ENCODE results near the gene HELLS.
"Not testable (repeated sequence)": the region's sequence is repeated elsewhere in the genome, so short reads cannot be mapped to it uniquely, and the experiment has no call there.

Gene HELLS
- 56.3 reads per million, percentile 71 among the genes with 10 or more reads in this experiment for total RNA-seq

DNA sequence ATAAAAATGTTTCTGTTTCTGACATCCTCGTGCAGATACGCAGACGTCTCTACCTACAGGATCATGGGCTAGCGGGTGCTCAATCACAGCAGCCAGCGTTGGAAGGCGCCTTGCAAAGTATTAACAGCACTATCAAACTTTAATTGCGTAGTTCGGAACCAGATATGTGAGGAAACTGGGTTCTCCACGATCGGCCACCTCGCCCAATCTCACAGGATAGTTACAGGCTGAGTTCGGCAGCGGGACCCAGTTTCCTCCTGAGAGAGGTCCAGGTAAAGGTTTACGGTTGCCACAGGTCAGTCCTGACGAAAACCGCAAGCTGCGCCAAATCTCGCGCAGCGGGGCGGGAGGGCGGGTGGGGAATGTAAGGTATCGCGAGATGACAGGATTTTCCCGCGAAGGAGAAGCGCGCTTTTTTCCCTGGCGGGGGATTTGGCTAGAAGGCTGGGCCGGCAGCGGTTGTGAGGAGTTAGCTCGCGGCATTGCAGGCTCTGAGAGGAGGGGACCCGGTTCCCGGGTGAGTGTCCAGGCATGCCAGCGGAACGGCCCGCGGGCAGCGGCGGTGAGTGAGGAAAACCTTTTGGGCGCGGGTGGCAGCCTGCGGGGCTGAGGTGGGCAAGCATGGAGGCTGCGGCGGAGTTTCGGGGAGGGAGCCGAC is at the start of gene HELLS:
TSS of gene HELLS (plus strand) at position 398 of the 658 bp plus-strand sequence. CDS start at position 532, 134 bp downstream.
- DNase-seq, result peak; percentile 51

DNA sequence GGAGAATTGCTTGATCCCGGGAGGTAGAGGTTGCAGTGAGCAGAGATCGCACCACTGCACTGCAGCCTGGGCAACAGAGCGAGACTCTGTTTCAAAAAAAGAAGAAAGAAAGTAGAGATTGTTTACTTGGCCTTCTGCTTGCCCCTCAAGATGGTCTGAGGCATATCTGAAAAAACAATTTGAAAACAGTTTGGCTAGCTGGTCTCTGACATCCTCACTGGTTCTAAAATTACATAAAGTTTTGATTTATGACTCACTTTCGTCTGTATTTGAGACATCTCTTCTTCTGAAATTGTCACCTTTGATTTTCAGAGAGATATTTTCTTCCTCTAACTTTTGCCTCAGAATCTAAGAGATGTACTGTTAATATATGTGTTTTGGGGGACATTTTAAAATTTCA is 49.6 kb upstream of the HELLS start:
- DNase-seq, result no peak

DNA sequence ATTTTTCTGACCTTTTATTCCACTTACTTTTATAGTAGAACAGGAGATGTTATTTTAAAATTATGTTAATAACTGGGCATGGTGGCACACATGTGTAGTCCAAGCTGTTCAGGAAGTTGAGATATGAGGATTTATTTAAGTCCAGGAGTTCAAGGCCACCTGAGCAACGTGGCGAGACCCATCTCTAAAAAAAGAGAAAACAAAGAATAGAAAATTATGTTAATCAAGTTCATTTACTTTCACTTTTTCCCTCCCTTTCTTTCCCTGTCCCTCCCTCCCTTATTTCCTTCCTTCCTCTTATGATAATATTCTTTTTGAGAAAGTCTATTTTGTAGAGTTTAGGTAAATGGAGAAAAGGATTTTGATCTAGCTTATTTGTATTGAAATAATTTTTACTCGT is 48.9 kb upstream of the HELLS start:
- no peak for DNase-seq

GRCh38 chr10:94500063-94500462 is 45.5 kb upstream of the HELLS start:
- no peak for DNase-seq

- no peak for DNase-seq
Measured at GRCh38 chr10:94521276-94522250, 24.0 kb upstream of the HELLS start.

GRCh38 chr10:94524146-94524545 is 21.4 kb upstream of the HELLS start:
- no peak for DNase-seq

GRCh38 chr10:94524711-94525110 is 20.9 kb upstream of the HELLS start:
- no peak for DNase-seq

DNA sequence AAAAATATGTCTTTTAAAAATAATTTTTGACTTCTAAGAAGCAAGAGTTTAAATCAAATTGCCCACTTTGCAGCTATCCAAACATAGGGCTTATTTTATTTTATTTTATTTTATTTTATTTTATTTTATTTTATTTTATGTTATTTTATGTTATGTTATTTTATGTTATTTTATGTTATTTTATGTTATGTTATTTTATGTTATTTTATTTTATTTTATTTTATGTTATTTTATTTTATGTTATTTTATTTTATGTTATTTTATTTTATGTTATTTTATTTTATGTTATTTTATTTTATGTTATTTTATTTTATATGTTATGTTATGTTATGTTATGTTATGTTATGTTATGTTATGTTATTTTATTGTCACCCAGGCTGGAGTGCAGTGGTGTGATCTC is 14.0 kb upstream of the HELLS start:
- DNase-seq, result not testable (repeated sequence)

GRCh38 chr10:94533027-94533426 is 12.6 kb upstream of the HELLS start:
- no peak for DNase-seq

DNA sequence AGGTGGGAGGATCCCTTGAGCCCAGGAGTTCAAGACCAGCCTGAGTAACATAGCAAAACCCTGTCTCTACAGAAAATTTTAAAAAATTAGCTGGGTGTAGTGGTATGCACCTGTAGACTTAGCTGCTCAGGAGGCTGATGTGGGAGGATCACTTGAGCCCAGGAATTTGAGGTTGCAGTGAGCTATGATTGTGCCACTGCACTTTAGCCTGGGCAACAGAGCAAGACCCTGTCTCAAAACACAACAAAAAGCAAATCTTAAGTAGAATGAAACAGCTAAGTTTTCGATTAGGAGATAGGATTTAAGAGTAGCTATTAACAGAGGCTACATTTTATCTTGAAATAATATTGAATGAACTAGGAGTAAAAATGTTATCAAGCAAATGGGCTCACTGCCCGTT is 3.3 kb upstream of the HELLS start:
- DNase-seq, result not testable (repeated sequence)

GRCh38 chr10:94546049-94546900 is 687 bp downstream of the HELLS start:
- no peak for DNase-seq

DNA sequence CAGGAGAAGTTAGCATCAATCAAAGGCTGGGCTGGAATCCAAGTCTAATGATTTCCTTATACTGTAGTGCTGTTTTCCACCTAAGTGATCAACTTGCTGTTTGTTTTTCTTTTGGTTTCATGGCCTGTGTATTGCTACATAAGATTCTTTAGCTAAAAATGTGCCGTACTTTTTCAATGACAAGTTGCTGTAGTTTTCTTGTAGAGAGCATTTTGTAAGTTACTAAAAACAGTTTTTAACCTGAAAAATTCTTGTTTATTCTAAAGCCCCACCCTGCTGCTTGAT is 1.3 kb downstream of the HELLS start:
- DNase-seq, result no peak

DNA sequence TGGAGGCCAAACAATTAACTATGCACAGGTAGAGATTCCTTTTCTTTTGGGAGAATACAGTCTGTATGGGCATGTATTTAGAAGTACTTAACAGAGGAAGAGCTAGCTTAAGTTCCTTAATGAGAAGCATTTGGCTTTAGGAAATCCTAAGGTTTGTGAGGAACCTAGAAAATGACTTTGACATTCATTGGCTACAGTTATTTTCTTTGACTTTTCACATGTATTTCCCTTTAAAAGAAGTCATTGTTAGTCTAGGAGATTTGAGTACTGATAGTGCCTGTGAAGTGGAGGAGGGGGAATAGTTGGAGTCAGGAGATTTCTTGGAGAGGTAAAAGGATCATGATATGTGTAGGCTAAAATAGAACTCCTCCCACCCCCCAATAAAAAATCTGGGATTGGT is 3.6 kb downstream of the HELLS start:
- no peak for DNase-seq

DNA sequence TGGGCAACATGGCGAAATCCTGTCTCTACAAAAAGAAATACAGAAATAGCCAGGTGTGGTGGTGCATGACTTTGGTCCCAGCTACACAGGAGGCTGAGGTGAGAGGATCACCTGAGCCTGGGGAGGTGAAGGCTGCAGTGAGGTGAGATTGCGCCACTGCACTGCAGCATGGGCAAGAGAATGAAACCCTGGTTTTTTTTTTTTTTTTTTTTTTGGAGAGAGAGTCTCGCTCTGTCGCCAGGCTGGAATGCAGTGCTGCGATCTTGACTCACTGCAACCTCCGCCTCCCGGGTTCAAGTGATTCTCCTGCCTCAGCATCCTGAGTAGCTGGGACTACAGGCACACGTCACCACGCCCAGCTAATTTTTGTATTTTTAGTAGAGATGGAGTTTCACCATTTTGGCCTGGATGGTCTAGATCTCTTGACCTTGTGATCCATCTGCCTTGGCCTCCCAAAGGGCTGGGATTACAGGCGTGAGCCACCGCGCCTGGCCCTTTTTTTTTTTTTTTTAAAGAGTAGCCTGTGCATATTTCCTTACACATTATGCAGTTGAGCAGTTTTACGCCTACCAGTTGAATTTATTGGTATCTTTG is 22.2 kb downstream of the HELLS start:
- not testable (repeated sequence) for DNase-seq

GRCh38 chr10:94571081-94571480 is 25.5 kb downstream of the HELLS start:
- no peak for DNase-seq

- no peak for DNase-seq
Measured at GRCh38 chr10:94571528-94571927, 25.9 kb downstream of the HELLS start.

- no peak for DNase-seq
Measured at GRCh38 chr10:94578790-94579189, 33.2 kb downstream of the HELLS start.

GRCh38 chr10:94583124-94583523 is 37.5 kb downstream of the HELLS start:
- DNase-seq, result no peak

GRCh38 chr10:94591461-94592205 is 46.0 kb downstream of the HELLS start:
- no peak for DNase-seq

DNA sequence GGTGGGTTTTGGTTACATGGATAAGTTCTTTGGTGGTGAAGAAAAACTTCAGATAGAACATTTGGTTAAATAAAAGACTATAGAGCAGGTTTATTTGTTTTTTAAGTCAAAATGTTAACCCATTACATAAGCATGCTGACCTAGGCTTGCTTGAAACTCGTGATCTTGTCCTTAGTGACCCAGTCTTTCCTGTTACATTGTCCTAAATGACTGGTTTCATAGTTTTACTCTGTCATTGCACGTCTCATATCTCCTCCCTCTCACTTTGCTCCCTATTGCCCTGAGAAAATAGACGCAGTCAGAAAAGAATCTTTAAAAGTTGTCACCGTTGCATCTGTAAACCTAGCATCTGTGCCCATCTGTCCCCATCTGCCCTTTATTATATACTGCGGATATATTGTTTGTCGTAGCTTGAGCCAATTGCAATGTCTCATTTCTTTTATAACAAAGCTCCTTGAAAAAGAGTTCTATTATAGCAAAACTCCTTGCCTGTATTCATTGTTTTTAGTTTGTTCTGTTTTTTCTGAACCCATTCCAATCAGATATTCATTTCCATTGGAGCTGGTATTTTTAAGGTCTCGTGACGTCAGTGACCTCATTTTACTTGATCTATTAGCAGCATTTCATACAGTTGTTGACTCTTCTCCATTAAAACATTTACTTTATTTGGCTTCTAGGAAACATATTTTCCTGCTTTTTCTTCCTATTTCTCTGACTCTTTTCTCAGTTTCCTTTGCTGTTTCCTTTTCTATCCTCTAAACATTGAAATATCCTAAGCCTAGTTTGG is 57.3 kb downstream of the HELLS start:
- no peak for DNase-seq

GRCh38 chr10:94607111-94607510 is 61.5 kb downstream of the HELLS start:
- DNase-seq, result no peak
